Heart left ventricle (tissue), 16 donors: ENCODE results near the gene TAPBP. TPM values are rescaled to one million over a fixed set of nuclear protein-coding genes. Genes with fewer than 3 reads are reported as not detected.

Source experiments
- ATAC-seq, 4 donors: fragments of 200-7000 bp; cut with Tn5 transposase; one replicate each; pipeline ENCODE4 v1.9.1; 2020 to 2022; ENCODE audit warnings: moderate library complexity in 4 of 4, mild to moderate bottlenecking in 3 of 4, moderate number of reproducible peaks in 1 of 4
- DNase-seq, 5 donors: peaks; one replicate each; pipeline ENCODE4 v3.0.0-alpha.2; 2020
- H3K27ac ChIP-seq, 12 donors: fragments of 200-600 bp; sonication (generic) in 4 of 12; one replicate each; pipeline versions ENCODE4 v1.5.0 to v1.8.0; 2016 to 2022; ENCODE audit warnings: mild to moderate bottlenecking in 2 of 12
- H3K27me3 ChIP-seq, 9 donors: fragments of 200-600 bp; sonication (generic) in 2 of 9; one replicate each; pipeline versions ENCODE4 v1.5.1 to v1.8.0; 2016 to 2022; ENCODE audit warnings: mild to moderate bottlenecking in 3 of 9
- H3K36me3 ChIP-seq, 9 donors: fragments of 200-600 bp; sonication (generic) in 2 of 9; one replicate each; pipeline versions ENCODE4 v1.5.0 to v1.8.0; 2018 to 2022; ENCODE audit warnings: mild to moderate bottlenecking in 2 of 9
- H3K4me1 ChIP-seq, 12 donors: fragments of 200-600 bp; sonication (generic) in 4 of 12; one replicate each; pipeline versions ENCODE4 v1.5.0 to v1.8.0; 2016 to 2022; ENCODE audit warnings: mild to moderate bottlenecking in 3 of 12
- H3K4me3 ChIP-seq, 12 donors: fragments of 200-600 bp; sonication (generic) in 4 of 12; one replicate each; pipeline versions ENCODE4 v1.5.0 to v1.8.0; 2017 to 2022; ENCODE audit warnings: mild to moderate bottlenecking in 9 of 12, moderate library complexity in 4 of 12
- H3K9me3 ChIP-seq, 12 donors: fragments of 200-600 bp; sonication (generic) in 4 of 12; one replicate each; pipeline versions ENCODE4 v1.5.0 to v1.8.0; 2016 to 2022; ENCODE audit warnings: mild to moderate bottlenecking in 1 of 12
- POLR2A ChIP-seq, 2 donors: fragments of 450-650 bp; IDR thresholded peaks; one replicate each; pipeline ENCODE4 v1.6.1; 2017; ENCODE audit warnings: antibody characterized with exemption in 2 of 2, mild to moderate bottlenecking in 2 of 2, moderate library complexity in 2 of 2
- WGBS, 4 donors: extraction: QIAGEN DNeasy Blood & Tissue Kit in 2 of 4; methylation state at CpG; one replicate each; pipeline versions ENCODE4 v1.1.5 to v1.1.7; 2013 to 2018; 5-methylcytosine and 5-hydroxymethylcytosine counted together
- intact Hi-C, 10 donors: fragments of 100-400 bp; cut with DNase I; formaldehyde crosslinking; loops; one replicate each; pipeline versions ENCODE4 v1.11.1 to v1.14.2; 2022
- polyA plus RNA-seq, 2 donors: library from polyadenylated mRNA; stranded (reverse); fragments of 200-250 nt; gene quantifications; one replicate each; pipeline ENCODE4 v1.2.3, GENCODE V29; 2013
- total RNA-seq, 9 donors: library from RNA; depleted of rRNA in 2 of 9; stranded (reverse); fragments of >200 nt in 2 of 9; fragmentation: NEBNext Ultra II Directional in 3 of 9; extraction: Animal tissue kit (Norgen Biotek cat#: 25700) in 3 of 9; gene quantifications; one replicate each; pipeline versions ENCODE4 v1.1.0 to v1.2.4, GENCODE V29; 2016 to 2023
- TF ChIP-seq, protein P1 (sequence below), 12 donors: fragments of 200-600 bp; sonication (generic) in 4 of 12; IDR thresholded peaks; one replicate each; pipeline versions ENCODE4 v1.5.0 to v1.8.0; 2018 to 2022; ENCODE audit warnings: antibody characterized with exemption in 12 of 12, mild to moderate bottlenecking in 5 of 12
- donor health status: ischemic (EF 13 %, LVEDD 7.1; RV severe dilation, severe dysfunction).
- donor health status: healthy with polysubstance abuse.
- donor health status: DM: no; HTN: yes; CAD: no.
- donor health status: DM: no; HTN: no; CAD: no.
- donor health status: ischemic (EF 25% LVEDD 6.9; RV normal size, moderate dysfunction).
- donor health status: ischemic (EF 25% LVEDD 5.7; RV mildly dilated, moderate dysfunction).
- donor health status: healthy.
- donor health status: DM: yes; HTN: yes; CAD: no.
- donor health status: ischemic (EF 35%, LVEDD 5.7; RV mildly dilated, moderate dysfunction).
- donor health status: nonischemic (EF 11% LVEDD 7.7; RV severe dilation, severe dysfunction).
- donor health status: DM: yes; HTN: yes; CAD: no.
- donor health status: PGD.
- donor health status: ischemic (EF 29% LVEDD 5.4; RV normal size, mild dysfunction).
- donor health status: nonischemic (EF 23%, LVEDD 6.1; RV moderate dilation, normal function).

The TAPBP gene
- total and polyA plus RNA-seq, 11 donors: 28.3 to 248 (median 86.0) TPM

DNA sequence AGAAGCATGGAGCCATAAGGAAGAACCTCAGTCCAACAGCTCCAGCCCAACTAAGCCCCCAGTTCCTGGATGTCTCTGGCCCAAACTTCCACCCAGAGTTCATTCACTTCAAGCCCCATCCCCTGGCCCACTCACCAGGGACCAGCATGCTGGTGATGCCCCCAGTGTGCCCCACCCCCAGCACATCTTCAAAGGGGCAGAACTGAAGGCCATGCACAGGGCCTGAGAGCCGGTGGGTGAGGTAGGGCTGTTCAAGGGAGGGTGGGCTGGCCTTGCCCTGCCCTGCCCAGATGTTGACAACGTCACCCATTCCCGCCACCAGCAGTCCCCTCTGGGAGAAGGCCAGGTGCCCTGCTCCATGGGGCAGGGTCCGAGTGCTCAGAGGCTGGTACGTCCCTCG lies 33.3 kb downstream of the TAPBP start:
- Histone ChIP-seq H3K9me3 (no peaks in the 10 kb centered on the region), H3K4me1 (peaks cover 0 to 42% (median 20%) of the 10 kb centered on the region in 12 donors), H3K4me3 (no peak overlapping the region), H3K27me3 (no peaks in the 10 kb centered on the region), H3K27ac (no peak overlapping the region), H3K36me3 (peaks cover 0 to 85% (median 59%) of the 10 kb centered on the region in 9 donors)
- WGBS, 4 donors: 90 to 94% (median 92%) methylated on average over 5 to 6 of the region's 6 CpGs
- no peak for TF ChIP-seq POLR2A (IDR thresholded peaks at IDR 0.05)
- TF ChIP-seq, protein P1, sequence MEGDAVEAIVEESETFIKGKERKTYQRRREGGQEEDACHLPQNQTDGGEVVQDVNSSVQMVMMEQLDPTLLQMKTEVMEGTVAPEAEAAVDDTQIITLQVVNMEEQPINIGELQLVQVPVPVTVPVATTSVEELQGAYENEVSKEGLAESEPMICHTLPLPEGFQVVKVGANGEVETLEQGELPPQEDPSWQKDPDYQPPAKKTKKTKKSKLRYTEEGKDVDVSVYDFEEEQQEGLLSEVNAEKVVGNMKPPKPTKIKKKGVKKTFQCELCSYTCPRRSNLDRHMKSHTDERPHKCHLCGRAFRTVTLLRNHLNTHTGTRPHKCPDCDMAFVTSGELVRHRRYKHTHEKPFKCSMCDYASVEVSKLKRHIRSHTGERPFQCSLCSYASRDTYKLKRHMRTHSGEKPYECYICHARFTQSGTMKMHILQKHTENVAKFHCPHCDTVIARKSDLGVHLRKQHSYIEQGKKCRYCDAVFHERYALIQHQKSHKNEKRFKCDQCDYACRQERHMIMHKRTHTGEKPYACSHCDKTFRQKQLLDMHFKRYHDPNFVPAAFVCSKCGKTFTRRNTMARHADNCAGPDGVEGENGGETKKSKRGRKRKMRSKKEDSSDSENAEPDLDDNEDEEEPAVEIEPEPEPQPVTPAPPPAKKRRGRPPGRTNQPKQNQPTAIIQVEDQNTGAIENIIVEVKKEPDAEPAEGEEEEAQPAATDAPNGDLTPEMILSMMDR (IDR thresholded peaks at IDR 0.05): no peak
- no peak for DNase-seq
- intact Hi-C loops: no loop called here
- no peak for ATAC-seq

DNA sequence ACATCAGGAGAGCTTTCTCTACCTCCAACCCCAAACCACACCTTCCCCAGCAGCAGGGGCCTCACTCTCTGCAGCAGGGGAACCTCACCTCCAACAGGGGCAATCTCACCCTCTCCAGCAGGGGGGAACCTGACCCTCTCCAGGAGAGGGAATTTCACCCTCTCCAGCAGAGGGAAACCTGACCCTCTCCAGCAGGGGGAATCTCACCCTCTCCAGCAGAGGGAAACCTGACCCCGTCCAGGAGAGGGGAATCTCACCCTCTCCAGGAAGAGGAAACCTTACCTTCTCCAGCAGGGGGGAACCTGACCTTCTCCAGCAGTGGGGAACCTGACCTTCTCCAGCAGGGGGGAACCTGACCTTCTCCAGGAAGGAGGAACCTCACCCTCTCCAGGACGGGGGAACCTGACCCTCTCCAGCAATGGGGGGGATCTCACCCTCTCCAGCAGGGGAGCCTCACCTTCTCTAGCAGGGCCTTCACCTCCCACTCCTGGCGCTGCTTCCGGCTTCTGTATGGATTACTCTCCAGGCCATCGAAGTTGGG lies 33.8 kb downstream of the TAPBP start:
- TF ChIP-seq POLR2A (IDR thresholded peaks at IDR 0.05): no peak
- TF ChIP-seq, protein P1 (IDR thresholded peaks at IDR 0.05): peak in 5 of 12 donors; percentile 16 to 45 (median 21)
- ATAC-seq (peak in 1 of 4 donors; percentile 27), DNase-seq (no peak)
- Histone ChIP-seq H3K27ac (peak overlapping the region in 1 of 12 donors; percentile 98), H3K36me3 (peaks cover 0 to 85% (median 59%) of the 10 kb centered on the region in 9 donors), H3K27me3 (no peaks in the 10 kb centered on the region), H3K4me3 (no peak overlapping the region), H3K4me1 (peaks cover 0 to 47% (median 23%) of the 10 kb centered on the region in 12 donors), H3K9me3 (no peaks in the 10 kb centered on the region)
- WGBS, 4 donors: 56 to 61% (median 59%) methylated on average over 5 of the region's 5 CpGs
- intact Hi-C loops: loop anchor here in 1 of 10 donors (5.0 kb wide), 1 partner anchor 32 kb away; the partner anchor contains the start of gene TAPBP

DNA sequence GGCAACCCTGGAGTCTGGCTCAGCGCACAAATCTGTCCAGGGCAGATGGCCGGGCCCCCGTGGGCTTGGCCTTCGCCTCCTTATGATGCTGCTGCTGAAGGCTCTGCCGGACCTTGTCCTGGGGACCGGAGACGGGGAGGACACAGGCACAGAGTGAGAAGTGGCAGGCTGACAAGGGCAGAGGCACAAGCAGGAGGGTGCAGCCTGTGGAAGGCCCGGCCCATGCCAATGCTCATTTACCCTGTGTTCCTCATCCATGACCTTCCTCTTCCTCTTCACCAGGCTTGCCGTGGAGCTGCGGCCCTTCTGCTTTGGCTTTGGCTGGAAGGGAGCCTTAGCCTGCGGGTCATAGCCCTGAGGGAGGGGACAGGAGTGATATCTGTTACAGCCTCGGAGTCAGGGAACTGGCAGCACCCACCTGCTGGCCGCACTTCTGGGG lies 34.6 kb downstream of the TAPBP start:
- intact Hi-C loops: loop anchor here in 1 of 10 donors (5.0 kb wide), 1 partner anchor 33 kb away; the partner anchor contains the start of gene TAPBP
- DNase-seq (no peak), ATAC-seq (no peak)
- peaks cover 0 to 85% (median 59%) of the 10 kb centered on the region in 9 donors for H3K36me3 ChIP-seq
- H3K9me3 ChIP-seq: no peaks in the 10 kb centered on the region
- TF ChIP-seq POLR2A (IDR thresholded peaks at IDR 0.05): no peak
- TF ChIP-seq, protein P1 (IDR thresholded peaks at IDR 0.05): no peak
- no peak overlapping the region for H3K4me3 ChIP-seq
- peak overlapping the region in 1 of 12 donors; percentile 98 for H3K27ac ChIP-seq
- H3K4me1 ChIP-seq: peaks cover 0 to 54% (median 30%) of the 10 kb centered on the region in 12 donors
- 71 to 81% (median 77%) methylated on average over 8 to 13 of the region's 13 CpGs for WGBS, 4 donors
- H3K27me3 ChIP-seq: no peaks in the 10 kb centered on the region

DNA sequence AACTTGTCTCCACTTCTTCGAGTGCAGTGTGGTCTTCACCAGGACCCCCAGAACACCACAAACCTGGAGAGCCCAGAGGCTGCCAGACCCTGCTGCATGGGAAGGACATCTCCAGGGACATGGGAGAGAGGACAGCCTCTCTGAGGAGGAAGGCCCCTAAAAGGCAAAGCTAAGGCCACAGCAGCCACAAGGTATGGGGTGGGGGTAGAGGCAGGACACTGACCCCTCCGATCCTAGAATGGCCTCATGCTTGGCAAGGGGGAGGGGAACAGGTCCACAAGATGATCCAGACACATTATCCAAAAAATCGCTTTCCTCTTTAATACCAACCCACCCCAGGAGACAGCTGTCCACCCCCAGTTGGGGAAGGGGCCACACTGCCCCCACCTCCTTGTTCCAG lies 35.1 kb downstream of the TAPBP start:
- H3K27ac ChIP-seq: peak overlapping the region in 1 of 12 donors; percentile 98
- H3K4me1 ChIP-seq: peaks cover 0 to 59% (median 34%) of the 10 kb centered on the region in 12 donors
- TF ChIP-seq POLR2A (IDR thresholded peaks at IDR 0.05): no peak
- TF ChIP-seq, protein P1 (IDR thresholded peaks at IDR 0.05): no peak
- no peaks in the 10 kb centered on the region for H3K9me3 ChIP-seq
- H3K36me3 ChIP-seq: peaks cover 0 to 85% (median 60%) of the 10 kb centered on the region in 9 donors
- DNase-seq (no peak), ATAC-seq (no peak)
- intact Hi-C loops: loop anchor here in 1 of 10 donors (5.0 kb wide), 1 partner anchor 33 kb away; the partner anchor contains the start of gene TAPBP
- peak overlapping the region in 1 of 12 donors; percentile 87 for H3K4me3 ChIP-seq
- WGBS, 4 donors: 89 to 95% (median 92%) methylated on average over 3 of the region's 3 CpGs
- H3K27me3 ChIP-seq: no peaks in the 10 kb centered on the region
